ENCODE results near the gene KLF3. TPM values are rescaled to one million over a fixed set of nuclear protein-coding genes. Genes with fewer than 3 reads are reported as not detected.

The KLF3 gene
- total RNA-seq, 1 experiment from 2014 or later = 37.5 TPM

- H2AFZ ChIP-seq = no peak overlapping the region
- H4K20me1 ChIP-seq (ENCODE audit: insufficient read depth) = no peaks in the 10 kb centered on the region
- no peaks in the 10 kb centered on the region for H3K79me2 ChIP-seq (ENCODE audit: low read depth)
- no peak overlapping the region for H3K4me2 ChIP-seq
- no peak overlapping the region for H3K27ac ChIP-seq
- no peaks in the 10 kb centered on the region for H3K9me3 ChIP-seq (ENCODE audit: insufficient read depth, low read depth)
- TF ChIP-seq EZH2 (IDR thresholded peaks at IDR 0.05; ENCODE audit: low read depth) (no peak), CTCF (conservative IDR thresholded peaks at IDR 0.05) (no peak)
- H3K9me2 ChIP-seq (ENCODE audit: insufficient read depth) = no peaks in the 10 kb centered on the region
- peaks cover 6% of the 10 kb centered on the region; the same call in 1 of the 2 replicates for H3K4me1 ChIP-seq (replicated peaks; ENCODE audit: insufficient read depth)
- H3K36me3 ChIP-seq (ENCODE audit: low read depth) = no peaks in the 10 kb centered on the region
- H3K4me3 ChIP-seq = no peak overlapping the region
- ChIA-PET CTCF (no interaction called here), POLR2A (ENCODE audit: unreplicated experiment) (no interaction called here)
- no TSS peak for BruUV-seq (replicated peaks)
- H3F3A ChIP-seq (ENCODE audit: insufficient read depth, low read depth) = no peaks in the 10 kb centered on the region
- DNase-seq = no peak
- intact Hi-C loops (cut with micrococcal nuclease; ENCODE audit: unreplicated experiment) = no loop called here
- no peaks in the 10 kb centered on the region for H3K27me3 ChIP-seq (ENCODE audit: insufficient read depth, low read depth)
These were observed 13.9 kb upstream of the KLF3 start for GRCh38 chr4:38650133-38650532.

- H4K20me1 ChIP-seq (ENCODE audit: insufficient read depth) = no peaks in the 10 kb centered on the region
- no peaks in the 10 kb centered on the region for H3K36me3 ChIP-seq (ENCODE audit: low read depth)
- H3K4me3 ChIP-seq = no peak overlapping the region
- no peaks in the 10 kb centered on the region for H3F3A ChIP-seq (ENCODE audit: insufficient read depth, low read depth)
- intact Hi-C loops (cut with micrococcal nuclease; ENCODE audit: unreplicated experiment) = no loop called here
- POLR2A ChIA-PET (ENCODE audit: unreplicated experiment) = no interaction called here
- TF ChIP-seq EZH2 (IDR thresholded peaks at IDR 0.05; ENCODE audit: low read depth) = no peak
- no peak for TF ChIP-seq CTCF (conservative IDR thresholded peaks at IDR 0.05)
- DNase-seq = no peak
- H3K79me2 ChIP-seq (ENCODE audit: low read depth) = no peaks in the 10 kb centered on the region
- CTCF ChIA-PET = interaction anchor here (0.6 kb wide), 1 partner anchor 585 kb away, joined by 4 read pairs; no protein-coding TSS in a partner anchor
- no peaks in the 10 kb centered on the region for H3K9me3 ChIP-seq (ENCODE audit: insufficient read depth, low read depth)
- no peaks in the 10 kb centered on the region for H3K27me3 ChIP-seq (ENCODE audit: insufficient read depth, low read depth)
- H3K4me1 ChIP-seq (replicated peaks; ENCODE audit: insufficient read depth) = no peaks in the 10 kb centered on the region
- BruUV-seq (replicated peaks) = no TSS peak
- H3K4me2 ChIP-seq = no peak overlapping the region
- no peaks in the 10 kb centered on the region for H3K9me2 ChIP-seq (ENCODE audit: insufficient read depth)
- no peak overlapping the region for H2AFZ ChIP-seq
- H3K27ac ChIP-seq = no peak overlapping the region
These were observed 9.7 kb upstream of the KLF3 start for GRCh38 chr4:38654273-38654672.

GRCh38 chr4:38656111-38656510, 7.9 kb upstream of the KLF3 start:
- Histone ChIP-seq H3K4me2 (no peak overlapping the region), H3K4me1 (replicated peaks; ENCODE audit: insufficient read depth) (no peaks in the 10 kb centered on the region), H2AFZ (no peak overlapping the region), H3K27ac (no peak overlapping the region), H3K9me2 (ENCODE audit: insufficient read depth) (no peaks in the 10 kb centered on the region), H3K27me3 (ENCODE audit: insufficient read depth, low read depth) (no peaks in the 10 kb centered on the region), H3K79me2 (ENCODE audit: low read depth) (no peaks in the 10 kb centered on the region), H4K20me1 (ENCODE audit: insufficient read depth) (no peaks in the 10 kb centered on the region), H3K4me3 (no peak overlapping the region), H3F3A (ENCODE audit: insufficient read depth, low read depth) (no peaks in the 10 kb centered on the region), H3K9me3 (ENCODE audit: insufficient read depth, low read depth) (no peaks in the 10 kb centered on the region), H3K36me3 (ENCODE audit: low read depth) (no peaks in the 10 kb centered on the region)
- no peak for DNase-seq
- no TSS peak for BruUV-seq (replicated peaks)
- no peak for TF ChIP-seq EZH2 (IDR thresholded peaks at IDR 0.05; ENCODE audit: low read depth)
- TF ChIP-seq CTCF (conservative IDR thresholded peaks at IDR 0.05) = no peak
- ChIA-PET POLR2A (ENCODE audit: unreplicated experiment) (no interaction called here), CTCF (no interaction called here)
- intact Hi-C loops (cut with micrococcal nuclease; ENCODE audit: unreplicated experiment) = no loop called here

Data from PC-9 (cell line).